Activated CD4-positive, alpha-beta T cell treated with anti-CD3 and anti-CD28 coated beads, Interleukin-2, amount 50 U/mL, for 24 hours (primary cell): Measurements from ENCODE around the gene GOLGA6B.
"Not testable (repeated sequence)": the region's sequence is repeated elsewhere in the genome, so short reads cannot be mapped to it uniquely, and the experiment has no call there.

ENCODE experiments used
- DNase-seq, 2 donors: peaks; one replicate each; pipeline ENCODE4 v3.0.0-alpha.2; 2020; ENCODE audit warnings: low read depth in 1 of 2, low spot score in 1 of 2

GOLGA6B gene

GRCh38 chr15:72661081-72661480 lies 6.6 kb downstream of the GOLGA6B start:
- DNase-seq, result not testable (repeated sequence)

GRCh38 chr15:72663931-72664330 lies 9.4 kb downstream of the GOLGA6B start:
- not testable (repeated sequence) for DNase-seq

- not testable (repeated sequence) for DNase-seq
Measured at GRCh38 chr15:72665706-72666105, 11.2 kb downstream of the GOLGA6B start.

- DNase-seq, result not testable (repeated sequence)
Measured at GRCh38 chr15:72669803-72670202, 15.3 kb downstream of the GOLGA6B start.

- DNase-seq, result peak; percentile 43 to 51
Measured at GRCh38 chr15:72670656-72671352, 16.3 kb downstream of the GOLGA6B start.

GRCh38 chr15:72671525-72671924 lies 17.0 kb downstream of the GOLGA6B start:
- no peak for DNase-seq

GRCh38 chr15:72676838-72677237 lies 22.3 kb downstream of the GOLGA6B start:
- no peak for DNase-seq

- no peak for DNase-seq
Measured at GRCh38 chr15:72680931-72681330, 26.4 kb downstream of the GOLGA6B start.

GRCh38 chr15:72682772-72683171 lies 28.3 kb downstream of the GOLGA6B start:
- DNase-seq, result no peak

GRCh38 chr15:72685301-72685924 lies 30.9 kb downstream of the GOLGA6B start:
- no peak for DNase-seq

- peak; percentile 77 to 80 for DNase-seq
Measured at GRCh38 chr15:72685925-72686794, 31.7 kb downstream of the GOLGA6B start, which contains the start of the genes BBS4 and HIGD2B. Gene BBS4, plus strand, starts transcription at chr15:72686207. Its CDS starts 21 bp downstream, at chr15:72686228. Gene HIGD2B, minus strand, starts transcription at chr15:72686182. Its CDS starts 9,808 bp downstream, at chr15:72676374.

GRCh38 chr15:72688697-72689096 lies 34.2 kb downstream of the GOLGA6B start:
- no peak for DNase-seq

GRCh38 chr15:72690938-72691337 lies 36.4 kb downstream of the GOLGA6B start:
- DNase-seq, result no peak

- DNase-seq, result no peak
Measured at GRCh38 chr15:72698938-72699337, 44.4 kb downstream of the GOLGA6B start.

- no peak for DNase-seq
Measured at GRCh38 chr15:72700076-72700475, 45.6 kb downstream of the GOLGA6B start.

GRCh38 chr15:72706266-72706665 lies 51.8 kb downstream of the GOLGA6B start:
- DNase-seq, result no peak

- not testable (repeated sequence) for DNase-seq
Measured at GRCh38 chr15:72708551-72709303, 54.2 kb downstream of the GOLGA6B start.
